ENCODE measurements around the gene CMYA5.

GRCh38 chr5:79798893-79799590 is 109.4 kb downstream of the CMYA5 start:
- TF ChIP-seq POLR2AphosphoS5 (IDR thresholded peaks at IDR 0.05; ENCODE audit: low read depth, low read length) (no peak), POU2F2 (IDR thresholded peaks at IDR 0.05; ENCODE audit: low read depth, low read length) (no peak)
